WTC11 (cell line): ENCODE data around the gene CHKB. TPM values are rescaled to one million over a fixed set of nuclear protein-coding genes. Genes with fewer than 3 reads are reported as not detected.

ENCODE experiments used
- ATAC-seq: fragments of 200-7000 bp; cut with Tn5 transposase; 2 replicates; pipeline ENCODE4 v1.10.0; 2021; ENCODE audit warnings: mild to moderate bottlenecking, moderate library complexity
- CTCF ChIA-PET: fragments of 300-600 bp; sonication (Branson Sonifier 250); formaldehyde crosslinking; loops from one replicate; lab custom pipeline; 2021; ENCODE audit warnings: antibody characterized with exemption; lab: Charles Lee
- POLR2A ChIA-PET: fragments of 350-600 bp; sonication (Branson Sonifier 250); formaldehyde crosslinking; loops from one replicate; lab custom pipeline; 2021; ENCODE audit warnings: antibody characterized with exemption; lab: Charles Lee
- DNase-seq: peaks from one replicate; pipeline ENCODE4 v3.0.0; 2021; ENCODE audit warnings: low spot score
- H3K27ac Mint-ChIP-seq: 2 replicates; pipeline ENCODE4 v1.8.0; 2021; ENCODE audit warnings: mixed read lengths
- H3K27me3 Mint-ChIP-seq: 2 replicates; pipeline ENCODE4 v1.8.0; 2021; ENCODE audit warnings: low read depth, mild to moderate bottlenecking, moderate library complexity, mixed read lengths
- H3K36me3 Mint-ChIP-seq: 2 replicates; pipeline ENCODE4 v1.8.0; 2021; ENCODE audit warnings: mixed read lengths
- H3K4me1 Mint-ChIP-seq: 2 replicates; pipeline ENCODE4 v1.8.0; 2022; ENCODE audit warnings: mixed read lengths
- H3K4me3 Mint-ChIP-seq: 2 replicates; pipeline ENCODE4 v1.8.0; 2021; ENCODE audit warnings: mild to moderate bottlenecking, moderate library complexity, mixed read lengths
- H3K9me3 Mint-ChIP-seq: 2 replicates; pipeline ENCODE4 v1.8.0; 2021; ENCODE audit warnings: mixed read lengths
- AFF4 ChIP-seq: sonication (generic); formaldehyde crosslinking; IDR thresholded peaks from 2 replicates; pipeline ENCODE4 v1.8.1; 2023; ENCODE audit warnings: mild to moderate bottlenecking, missing genetic modification reagents, borderline replicate concordance
- CDX4 ChIP-seq: fragments of 250-450 bp; sonication (Bioruptor Pico); IDR thresholded peaks from 2 replicates; pipeline ENCODE4 v1.9.0; 2021; ENCODE audit warnings: moderate library complexity, mild to moderate bottlenecking, inconsistent platforms, borderline replicate concordance
- CREB1 ChIP-seq: sonication (generic); formaldehyde crosslinking; IDR thresholded peaks from 2 replicates; pipeline ENCODE4 v1.8.0; 2023; ENCODE audit warnings: mild to moderate bottlenecking, missing genetic modification reagents
- CREM ChIP-seq: sonication (generic); formaldehyde crosslinking; IDR thresholded peaks from 2 replicates; pipeline ENCODE4 v1.8.1; 2022; ENCODE audit warnings: mild to moderate bottlenecking, missing genetic modification reagents, moderate library complexity
- ELF4 ChIP-seq: sonication (generic); formaldehyde crosslinking; IDR thresholded peaks from 2 replicates; pipeline ENCODE4 v1.8.1; 2022; ENCODE audit warnings: low read depth, mild to moderate bottlenecking, moderate library complexity, missing genetic modification reagents
- FOXK1 ChIP-seq: sonication (generic); formaldehyde crosslinking; IDR thresholded peaks from 2 replicates; pipeline ENCODE4 v1.8.0; 2022; ENCODE audit warnings: mild to moderate bottlenecking, moderate library complexity, missing genetic modification reagents
- HMGXB4 ChIP-seq: sonication (generic); formaldehyde crosslinking; IDR thresholded peaks from 2 replicates; pipeline ENCODE4 v1.8.1; 2023; ENCODE audit warnings: mild to moderate bottlenecking, moderate library complexity, missing genetic modification reagents
- IRF1 ChIP-seq: sonication (generic); formaldehyde crosslinking; IDR thresholded peaks from 2 replicates; pipeline ENCODE4 v1.8.0; 2023; ENCODE audit warnings: missing genetic modification reagents
- IRF2 ChIP-seq: sonication (generic); formaldehyde crosslinking; IDR thresholded peaks from 2 replicates; pipeline ENCODE4 v1.8.0; 2022; ENCODE audit warnings: low read depth, missing genetic modification reagents, borderline replicate concordance
- NFYB ChIP-seq: sonication (generic); formaldehyde crosslinking; conservative IDR thresholded peaks from 2 replicates; pipeline ENCODE4 v1.8.0; 2022; ENCODE audit warnings: low read depth, missing genetic modification reagents
- SOX15 ChIP-seq: fragments of 250-450 bp; sonication (Bioruptor Pico); IDR thresholded peaks from 2 replicates; pipeline ENCODE4 v1.9.0; 2021; ENCODE audit warnings: mild to moderate bottlenecking
- USF1 ChIP-seq: sonication (generic); formaldehyde crosslinking; IDR thresholded peaks from 2 replicates; pipeline ENCODE4 v1.8.0; 2022; ENCODE audit warnings: mild to moderate bottlenecking, missing genetic modification reagents
- ZNF232 ChIP-seq: sonication (generic); formaldehyde crosslinking; IDR thresholded peaks from 2 replicates; pipeline ENCODE4 v1.8.0; 2022; ENCODE audit warnings: mild to moderate bottlenecking, missing genetic modification reagents
- ZNF263 ChIP-seq: sonication (generic); formaldehyde crosslinking; IDR thresholded peaks from 2 replicates; pipeline ENCODE4 v1.8.1; 2022; ENCODE audit warnings: low read depth, mild to moderate bottlenecking, moderate library complexity, missing genetic modification reagents
- total RNA-seq: library from RNA; stranded (reverse); gene quantifications from 3 replicates; pipeline ENCODE4 v1.2.3, GENCODE V29; 2021
- TF ChIP-seq, protein P1 (sequence below): sonication (generic); formaldehyde crosslinking; conservative IDR thresholded peaks from 2 replicates; pipeline ENCODE4 v1.8.1; 2023; ENCODE audit warnings: mild to moderate bottlenecking, low read depth, missing genetic modification reagents, moderate library complexity
- TF ChIP-seq, protein P2 (sequence below): sonication (generic); formaldehyde crosslinking; IDR thresholded peaks from 2 replicates; pipeline ENCODE4 v1.8.1; 2022; ENCODE audit warnings: missing genetic modification reagents, borderline replicate concordance
- TF ChIP-seq, protein P3 (sequence below): fragments of 250-450 bp; sonication (Bioruptor Pico); IDR thresholded peaks from 2 replicates; pipeline ENCODE4 v1.8.0; 2021; ENCODE audit warnings: mild to moderate bottlenecking

CHKB gene
- total RNA-seq, 1 experiment from 2014 or later: 75.4 TPM

DNA sequence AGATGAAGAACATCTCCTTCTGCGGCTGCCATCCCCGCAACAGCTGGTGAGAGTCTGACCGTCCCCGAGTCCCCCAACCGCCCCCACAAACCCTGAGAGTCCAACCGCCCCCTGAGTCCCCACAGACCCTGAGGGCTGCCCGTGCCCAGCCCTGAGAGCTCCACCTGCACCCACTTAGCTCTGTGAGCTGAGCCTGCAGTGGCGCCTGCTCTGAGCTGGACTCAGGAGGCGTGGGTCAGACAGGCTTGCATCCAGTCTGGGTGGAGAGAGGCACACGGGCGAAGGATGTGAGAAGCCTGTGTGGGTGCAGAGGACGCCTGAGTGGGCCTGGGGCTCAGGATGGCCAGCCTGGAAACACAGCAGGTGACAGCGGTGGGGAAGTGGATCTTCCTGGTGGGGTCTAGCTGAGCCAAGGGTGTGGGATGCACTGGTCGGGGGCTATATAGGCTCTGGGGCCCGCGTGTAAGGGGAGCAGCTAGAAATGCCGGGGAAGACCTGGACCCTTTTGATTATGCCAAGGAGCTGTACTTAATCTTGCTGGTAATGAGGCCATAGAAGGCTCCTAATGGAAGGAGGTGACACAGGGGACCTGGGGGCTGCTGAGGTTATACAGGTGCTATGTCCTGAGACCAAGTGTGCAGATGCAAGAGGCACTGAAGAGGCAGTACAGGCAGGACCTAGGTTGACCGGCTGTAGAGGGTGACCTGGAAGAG lies 24.5 kb upstream of the CHKB start:
- CTCF ChIA-PET: interaction anchor here (0.7 to 1.5 kb wide), 6 partner anchors 13 to 123 kb away, joined by 3 to 6 read pairs (median 4); partner anchors contain the start of genes SCO2 and SYCE3
- TF ChIP-seq AFF4 (no peak), HMGXB4 (no peak), CREM (CRISPR knock-in tag) (no peak), FOXK1 (no peak), USF1 (no peak), SOX15 (CRISPR knock-in tag) (no peak), IRF1 (CRISPR knock-in tag) (no peak), CDX4 (CRISPR knock-in tag) (no peak), ZNF232 (CRISPR knock-in tag) (no peak), ZNF263 (CRISPR knock-in tag) (no peak), CREB1 (CRISPR knock-in tag) (no peak), ELF4 (CRISPR knock-in tag) (no peak), NFYB (CRISPR knock-in tag) (no peak), IRF2 (no peak)
- TF ChIP-seq, protein P1, sequence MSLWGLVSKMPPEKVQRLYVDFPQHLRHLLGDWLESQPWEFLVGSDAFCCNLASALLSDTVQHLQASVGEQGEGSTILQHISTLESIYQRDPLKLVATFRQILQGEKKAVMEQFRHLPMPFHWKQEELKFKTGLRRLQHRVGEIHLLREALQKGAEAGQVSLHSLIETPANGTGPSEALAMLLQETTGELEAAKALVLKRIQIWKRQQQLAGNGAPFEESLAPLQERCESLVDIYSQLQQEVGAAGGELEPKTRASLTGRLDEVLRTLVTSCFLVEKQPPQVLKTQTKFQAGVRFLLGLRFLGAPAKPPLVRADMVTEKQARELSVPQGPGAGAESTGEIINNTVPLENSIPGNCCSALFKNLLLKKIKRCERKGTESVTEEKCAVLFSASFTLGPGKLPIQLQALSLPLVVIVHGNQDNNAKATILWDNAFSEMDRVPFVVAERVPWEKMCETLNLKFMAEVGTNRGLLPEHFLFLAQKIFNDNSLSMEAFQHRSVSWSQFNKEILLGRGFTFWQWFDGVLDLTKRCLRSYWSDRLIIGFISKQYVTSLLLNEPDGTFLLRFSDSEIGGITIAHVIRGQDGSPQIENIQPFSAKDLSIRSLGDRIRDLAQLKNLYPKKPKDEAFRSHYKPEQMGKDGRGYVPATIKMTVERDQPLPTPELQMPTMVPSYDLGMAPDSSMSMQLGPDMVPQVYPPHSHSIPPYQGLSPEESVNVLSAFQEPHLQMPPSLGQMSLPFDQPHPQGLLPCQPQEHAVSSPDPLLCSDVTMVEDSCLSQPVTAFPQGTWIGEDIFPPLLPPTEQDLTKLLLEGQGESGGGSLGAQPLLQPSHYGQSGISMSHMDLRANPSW (CRISPR knock-in tag): no peak
- TF ChIP-seq, protein P2, sequence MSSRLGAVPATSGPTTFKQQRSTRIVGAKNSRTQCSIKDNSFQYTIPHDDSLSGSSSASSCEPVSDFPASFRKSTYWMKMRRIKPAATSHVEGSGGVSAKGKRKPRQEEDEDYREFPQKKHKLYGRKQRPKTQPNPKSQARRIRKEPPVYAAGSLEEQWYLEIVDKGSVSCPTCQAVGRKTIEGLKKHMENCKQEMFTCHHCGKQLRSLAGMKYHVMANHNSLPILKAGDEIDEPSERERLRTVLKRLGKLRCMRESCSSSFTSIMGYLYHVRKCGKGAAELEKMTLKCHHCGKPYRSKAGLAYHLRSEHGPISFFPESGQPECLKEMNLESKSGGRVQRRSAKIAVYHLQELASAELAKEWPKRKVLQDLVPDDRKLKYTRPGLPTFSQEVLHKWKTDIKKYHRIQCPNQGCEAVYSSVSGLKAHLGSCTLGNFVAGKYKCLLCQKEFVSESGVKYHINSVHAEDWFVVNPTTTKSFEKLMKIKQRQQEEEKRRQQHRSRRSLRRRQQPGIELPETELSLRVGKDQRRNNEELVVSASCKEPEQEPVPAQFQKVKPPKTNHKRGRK: no peak
- TF ChIP-seq, protein P3, sequence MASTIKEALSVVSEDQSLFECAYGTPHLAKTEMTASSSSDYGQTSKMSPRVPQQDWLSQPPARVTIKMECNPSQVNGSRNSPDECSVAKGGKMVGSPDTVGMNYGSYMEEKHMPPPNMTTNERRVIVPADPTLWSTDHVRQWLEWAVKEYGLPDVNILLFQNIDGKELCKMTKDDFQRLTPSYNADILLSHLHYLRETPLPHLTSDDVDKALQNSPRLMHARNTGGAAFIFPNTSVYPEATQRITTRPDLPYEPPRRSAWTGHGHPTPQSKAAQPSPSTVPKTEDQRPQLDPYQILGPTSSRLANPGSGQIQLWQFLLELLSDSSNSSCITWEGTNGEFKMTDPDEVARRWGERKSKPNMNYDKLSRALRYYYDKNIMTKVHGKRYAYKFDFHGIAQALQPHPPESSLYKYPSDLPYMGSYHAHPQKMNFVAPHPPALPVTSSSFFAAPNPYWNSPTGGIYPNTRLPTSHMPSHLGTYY (CRISPR knock-in tag): no peak
- Mint-ChIP-seq H3K4me1 (peaks cover 2% of the 10 kb centered on the region; the same call in 1 of the 2 replicates), H3K27ac (peak overlapping the region; percentile 57; the same call in 1 of the 2 replicates), H3K4me3 (no peak overlapping the region), H3K27me3 (peaks cover 20% of the 10 kb centered on the region), H3K36me3 (no peaks in the 10 kb centered on the region), H3K9me3 (no peaks in the 10 kb centered on the region)
- no peak for ATAC-seq
- no peak for DNase-seq
- POLR2A ChIA-PET: interaction anchor here (0.6 kb wide), 1 partner anchor 123 kb away, joined by 4 read pairs; no protein-coding TSS in a partner anchor
